ENCODE measurements around the gene KIAA1671.

KIAA1671 gene

GRCh38 chr22:25153961-25154666 lies 201.6 kb downstream of the KIAA1671 start:
- peak; percentile 61 for DNase-seq

- DNase-seq: no peak
Measured at GRCh38 chr22:25154667-25154999, 202.1 kb downstream of the KIAA1671 start.

- DNase-seq: no peak
Measured at GRCh38 chr22:25156736-25157135, 204.2 kb downstream of the KIAA1671 start.

GRCh38 chr22:25159028-25159427 lies 206.5 kb downstream of the KIAA1671 start:
- DNase-seq: no peak

GRCh38 chr22:25160120-25160996 lies 207.8 kb downstream of the KIAA1671 start:
- DNase-seq: no peak

- DNase-seq: no peak
Measured at GRCh38 chr22:25161017-25161915, 208.8 kb downstream of the KIAA1671 start.

- no peak for DNase-seq
Measured at GRCh38 chr22:25161916-25162530, 209.5 kb downstream of the KIAA1671 start.

- no peak for DNase-seq
Measured at GRCh38 chr22:25162561-25162960, 210.0 kb downstream of the KIAA1671 start.

GRCh38 chr22:25165785-25166184 lies 213.3 kb downstream of the KIAA1671 start:
- DNase-seq: no peak

GRCh38 chr22:25166266-25167040 lies 213.9 kb downstream of the KIAA1671 start:
- no peak for DNase-seq

- DNase-seq: no peak
Measured at GRCh38 chr22:25167082-25167481, 214.6 kb downstream of the KIAA1671 start.

- DNase-seq: no peak
Measured at GRCh38 chr22:25167834-25168601, 215.5 kb downstream of the KIAA1671 start.

GRCh38 chr22:25169278-25170031 lies 216.9 kb downstream of the KIAA1671 start:
- no peak for DNase-seq

GRCh38 chr22:25170426-25170980 lies 218.0 kb downstream of the KIAA1671 start:
- DNase-seq: no peak

- DNase-seq: no peak
Measured at GRCh38 chr22:25172153-25172552, 219.6 kb downstream of the KIAA1671 start.

- no peak for DNase-seq
Measured at GRCh38 chr22:25174156-25174887, 221.8 kb downstream of the KIAA1671 start.

- DNase-seq: no peak
Measured at GRCh38 chr22:25174888-25175411, 222.4 kb downstream of the KIAA1671 start.

- no peak for DNase-seq
Measured at GRCh38 chr22:25176175-25176574, 223.7 kb downstream of the KIAA1671 start.

- DNase-seq: no peak
Measured at GRCh38 chr22:25176799-25177198, 224.3 kb downstream of the KIAA1671 start.
